Limb (tissue), 2 donors: ENCODE results near the gene SP9.
"Not testable (repeated sequence)": the region's sequence is repeated elsewhere in the genome, so short reads cannot be mapped to it uniquely, and the experiment has no call there.

ENCODE experiments used
- DNase-seq, 2 donors: peaks; one replicate each; pipeline ENCODE4 v3.0.0-alpha.2; 2016; ENCODE audit errors: extremely low spot score in 2 of 2

SP9 gene

DNA sequence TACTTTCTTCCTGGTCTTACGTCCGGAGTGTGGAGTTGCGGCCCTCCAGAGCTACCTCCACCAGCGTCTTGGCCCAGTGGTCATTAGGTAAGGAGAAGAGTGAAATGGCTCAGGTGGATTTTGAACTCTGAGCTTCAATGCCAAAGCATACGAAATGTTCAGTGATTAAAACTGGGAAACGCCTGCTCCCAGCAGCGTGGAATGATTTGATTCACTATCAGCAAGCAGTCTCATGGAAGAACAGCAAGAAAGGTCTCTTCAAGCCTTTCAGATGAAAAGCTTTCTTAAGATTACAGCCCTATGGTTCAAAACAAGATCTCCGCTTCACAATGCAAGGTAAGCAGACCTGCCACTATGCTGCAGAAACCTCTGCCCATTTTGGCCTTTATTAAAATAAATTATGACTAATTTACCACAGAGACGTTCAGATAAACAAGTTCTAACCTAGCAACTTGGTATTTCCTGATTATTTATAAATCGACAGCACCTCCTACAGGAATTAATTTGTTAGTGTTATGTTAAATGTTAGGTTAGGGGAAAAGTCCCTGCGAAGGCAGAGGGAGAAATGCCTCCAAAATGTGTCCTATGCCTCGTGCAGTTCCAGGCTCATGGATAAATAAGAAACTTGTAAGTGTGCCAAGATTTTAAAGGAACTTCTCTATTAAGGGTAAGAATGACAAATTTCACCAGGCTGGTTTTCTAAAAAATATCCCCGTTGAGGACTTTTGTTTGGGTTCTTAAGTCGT is 10.1 kb downstream of the SP9 start:
- peak in 1 of 2 donors; percentile 37 for DNase-seq

DNA sequence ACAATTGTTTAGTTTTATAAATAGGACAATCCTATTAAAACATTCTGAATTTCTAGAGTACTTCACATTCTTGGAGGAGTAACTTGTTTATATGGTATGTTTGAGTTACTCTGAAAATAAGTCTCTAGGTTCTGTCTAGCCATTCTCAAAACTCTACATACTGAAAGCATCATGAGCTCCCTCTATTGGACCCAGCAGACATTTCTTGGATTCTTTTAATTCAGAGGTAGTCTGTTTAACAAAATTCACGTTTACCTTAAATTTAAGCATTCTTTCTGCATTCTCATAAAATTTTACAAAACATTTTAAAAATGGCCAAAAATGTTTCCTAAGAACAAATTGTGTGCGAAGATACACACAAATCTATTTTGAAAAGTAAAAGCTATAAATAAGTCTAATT is 15.3 kb downstream of the SP9 start:
- no peak for DNase-seq

DNA sequence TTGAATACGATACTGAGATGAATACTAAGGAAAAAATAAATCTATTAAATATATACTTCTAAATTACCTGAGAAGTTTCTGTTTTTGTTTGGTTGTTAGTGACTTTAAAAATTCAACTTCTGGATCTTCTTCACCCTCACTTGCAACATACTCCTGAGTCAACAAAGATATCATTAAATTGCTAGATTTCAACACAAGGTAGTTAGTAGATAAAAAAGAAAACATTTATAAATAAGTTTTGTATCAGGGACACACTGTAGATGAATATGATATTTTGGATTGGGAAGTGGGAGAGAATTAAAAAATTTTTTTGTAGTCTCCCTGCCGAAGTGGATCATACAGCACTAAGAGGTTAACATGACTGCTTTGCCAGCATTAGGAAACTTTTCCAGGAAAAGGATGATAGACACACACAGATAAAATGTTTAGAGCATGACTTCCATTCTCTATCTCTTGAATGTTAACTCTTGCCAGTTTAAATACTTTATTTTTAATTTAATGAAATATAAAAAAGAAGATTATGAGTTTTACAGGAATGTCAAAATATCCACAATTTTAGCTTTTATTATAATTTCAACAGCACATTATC is 15.9 kb downstream of the SP9 start:
- no peak for DNase-seq

DNA sequence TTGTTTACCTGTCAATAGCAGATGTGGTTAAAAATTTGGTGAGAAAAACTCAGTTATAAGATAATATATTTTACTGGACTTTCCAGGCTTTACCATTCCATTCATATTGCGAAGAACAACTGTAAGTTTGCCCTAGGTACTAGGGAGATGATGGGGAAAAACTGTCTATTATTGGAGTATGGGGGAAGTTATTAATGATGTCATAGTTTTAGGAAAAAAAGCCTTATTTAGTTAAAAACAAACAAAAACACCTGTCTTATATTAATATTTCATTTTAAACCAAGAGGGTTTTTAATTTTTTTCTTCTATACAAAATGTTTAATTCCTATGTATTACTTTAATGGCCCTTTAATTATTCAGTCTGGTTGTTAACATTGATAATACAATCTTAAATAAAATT is 18.2 kb downstream of the SP9 start:
- no peak for DNase-seq

DNA sequence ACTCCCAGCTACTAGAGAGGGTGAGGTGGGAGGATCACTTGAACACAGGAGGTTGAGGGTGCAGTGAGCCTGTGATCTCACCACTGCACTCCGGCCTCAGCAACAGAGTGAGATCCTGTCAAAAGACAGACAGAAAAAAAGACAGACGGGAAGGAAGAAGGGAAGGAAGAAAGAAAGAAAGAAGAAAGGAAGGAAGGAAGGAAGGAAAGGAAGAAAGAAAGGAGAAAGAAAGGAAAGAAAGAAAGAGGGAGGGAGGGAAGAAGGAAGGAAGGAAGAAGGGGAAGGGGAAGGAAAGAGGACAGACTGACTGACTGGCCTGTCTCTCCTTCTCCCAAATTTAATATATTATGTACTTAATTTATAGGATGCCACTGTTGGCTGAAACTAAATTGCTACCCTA is 21.6 kb downstream of the SP9 start:
- DNase-seq: no peak

DNA sequence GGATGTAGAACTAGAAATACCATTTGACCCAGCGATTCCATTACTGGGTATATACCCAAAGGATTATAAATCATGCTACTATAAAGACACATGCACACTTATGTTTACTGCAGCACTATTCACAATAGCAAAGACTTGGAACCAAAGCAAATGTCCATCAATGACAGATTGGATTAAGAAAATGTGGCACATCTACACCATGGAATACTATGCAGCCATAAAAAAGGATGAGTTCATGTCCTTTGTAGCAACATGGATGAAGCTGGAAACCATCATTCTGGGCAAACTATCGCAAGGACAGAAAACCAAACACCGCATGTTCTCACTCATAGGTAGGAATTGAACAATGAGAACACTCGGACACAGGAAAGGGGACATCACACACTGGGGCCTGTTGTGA is 24.9 kb downstream of the SP9 start:
- DNase-seq: not testable (repeated sequence)

DNA sequence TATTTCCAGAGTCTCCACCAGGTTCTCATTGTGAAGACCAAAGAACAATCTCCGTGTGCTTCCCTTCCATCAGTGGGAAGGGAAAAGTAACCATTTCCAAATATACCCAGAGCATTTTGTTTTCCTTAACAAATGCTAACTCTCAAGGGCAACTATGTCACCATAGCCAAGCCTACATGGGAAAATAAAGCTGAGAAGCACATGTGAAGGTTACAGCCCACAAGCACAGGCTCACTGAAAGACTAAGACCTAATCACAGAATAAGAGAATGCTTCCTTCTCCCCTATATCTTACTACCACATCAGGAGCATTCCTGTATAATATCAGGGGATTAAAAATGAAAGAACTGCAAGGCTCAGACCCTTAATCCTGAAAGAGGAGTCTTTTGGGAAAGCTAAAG is 28.2 kb downstream of the SP9 start:
- DNase-seq: no peak

DNA sequence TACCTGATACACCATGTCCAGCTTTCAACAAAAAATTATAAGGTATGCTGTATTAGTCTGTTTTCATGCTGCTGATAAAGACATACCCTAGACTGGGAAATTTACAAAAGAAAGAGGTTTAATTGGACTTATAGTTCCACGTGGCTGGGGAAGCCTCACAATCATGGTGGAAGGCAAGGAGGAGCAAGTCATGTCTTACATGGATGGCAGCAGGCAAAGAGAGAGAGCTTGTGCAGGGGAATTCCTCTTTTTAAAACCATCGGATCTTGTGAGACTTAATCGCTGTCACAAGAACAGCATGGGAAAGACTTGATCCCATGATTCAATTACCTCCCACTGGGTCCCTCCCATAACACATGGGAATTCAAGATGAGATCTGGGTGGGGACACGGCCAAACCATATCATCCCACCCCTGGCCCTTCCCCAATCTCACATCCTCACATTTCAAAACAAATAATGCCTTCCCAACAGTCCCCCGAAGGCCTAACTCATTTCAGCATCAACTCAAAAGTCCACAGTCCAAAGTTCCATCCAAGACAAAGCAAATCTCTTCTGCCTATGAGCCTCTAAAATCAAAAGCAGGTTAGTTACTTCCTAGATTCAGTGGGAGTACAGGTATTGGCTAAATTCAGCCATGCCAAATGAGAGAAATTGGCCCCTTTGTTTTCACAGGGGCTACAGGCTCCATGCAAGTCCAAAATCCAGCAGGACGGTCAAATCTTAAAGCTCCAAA is 28.9 kb downstream of the SP9 start:
- DNase-seq: not testable (repeated sequence)

DNA sequence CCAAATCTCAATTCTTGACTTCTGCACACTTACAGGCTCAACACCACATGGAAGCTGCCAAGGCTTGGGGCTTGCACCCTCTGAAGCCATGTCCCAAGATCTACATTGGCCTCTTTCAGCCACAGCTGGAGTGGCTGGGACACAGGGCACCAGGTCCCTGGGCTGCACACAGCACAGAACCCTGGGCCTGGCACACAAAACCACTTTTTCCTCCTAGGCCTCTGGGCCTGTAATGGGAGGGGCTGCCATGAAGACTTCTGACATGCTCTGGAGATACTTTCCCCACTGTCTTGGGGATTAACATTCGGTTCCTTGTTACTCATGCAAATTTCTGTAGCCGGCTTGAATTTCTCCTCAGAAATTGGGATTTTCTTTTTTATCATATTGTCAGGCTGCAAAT is 29.9 kb downstream of the SP9 start:
- no peak for DNase-seq

DNA sequence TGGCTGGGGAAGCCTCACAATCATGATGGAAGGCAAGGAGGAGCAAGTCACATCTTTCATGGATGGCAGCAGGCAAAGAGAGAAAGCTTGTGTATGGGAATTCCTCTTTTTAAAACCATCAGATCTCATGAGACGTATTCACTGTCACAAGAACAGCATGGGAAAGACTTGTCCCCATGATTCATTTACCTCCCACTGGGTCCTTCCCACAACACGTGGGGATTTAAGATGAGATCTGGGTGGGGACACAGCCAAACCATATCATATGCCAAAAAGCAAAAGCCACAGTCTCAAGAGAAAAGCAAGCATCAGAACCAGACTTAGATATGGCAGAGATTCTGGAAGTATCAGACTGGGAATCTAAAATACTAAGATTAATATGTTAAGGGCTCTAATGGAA is 30.8 kb downstream of the SP9 start:
- DNase-seq: no peak

DNA sequence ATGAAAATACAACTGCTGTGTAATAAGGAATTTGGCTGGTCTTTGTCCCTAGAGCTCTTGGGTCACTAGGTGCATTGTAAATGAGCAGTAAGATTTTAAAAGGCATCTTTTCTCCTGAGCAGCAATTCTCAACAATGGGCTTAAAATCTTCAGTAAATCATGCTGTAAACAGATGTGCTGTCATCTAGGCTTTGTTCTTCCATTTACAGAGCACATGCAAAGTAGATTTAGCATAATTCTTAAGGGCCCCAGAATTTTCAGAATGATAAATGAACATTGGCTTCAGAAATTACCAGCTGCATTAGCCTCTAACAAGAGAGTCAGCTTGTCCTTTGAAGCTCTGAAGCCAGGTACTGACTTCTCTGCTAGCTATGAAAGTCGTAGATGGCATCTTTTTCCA is 33.9 kb downstream of the SP9 start:
- no peak for DNase-seq

DNA sequence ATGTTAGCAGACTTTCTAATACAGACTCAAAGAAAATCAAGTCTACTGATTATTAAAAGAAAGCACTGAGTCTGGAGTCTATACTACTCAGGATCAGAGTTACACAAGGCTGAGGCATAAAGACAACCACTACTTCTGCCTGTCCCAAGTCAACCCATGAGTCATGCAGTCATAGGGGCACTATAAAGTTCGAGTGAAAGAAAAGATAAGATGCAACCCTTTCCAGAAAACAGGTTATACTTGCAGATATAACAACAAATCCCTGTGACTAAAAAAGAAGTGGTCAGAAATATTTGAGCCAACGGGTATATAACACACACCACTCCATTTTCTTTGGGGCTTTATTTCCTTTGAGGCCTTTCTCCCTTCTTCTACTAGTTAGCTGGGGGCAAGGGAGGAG is 42.2 kb downstream of the SP9 start:
- DNase-seq: no peak

DNA sequence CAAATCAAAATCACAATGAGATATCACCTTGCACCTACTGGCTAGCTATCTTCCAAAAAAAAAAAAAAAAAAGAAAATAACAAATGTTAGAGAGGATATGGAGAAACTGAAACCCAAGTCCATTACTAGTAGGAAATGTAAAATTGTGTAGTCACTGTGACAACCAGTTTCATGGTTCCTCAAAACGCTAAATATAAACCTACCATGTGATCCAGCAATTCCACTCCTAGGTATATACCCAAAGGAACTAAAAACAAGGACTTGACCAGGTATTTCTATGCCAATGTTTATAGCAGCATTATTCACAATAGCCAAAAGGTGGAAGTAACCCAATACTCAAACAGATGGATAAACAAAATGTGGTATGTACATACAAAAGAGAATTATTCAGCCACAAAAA is 49.0 kb downstream of the SP9 start:
- DNase-seq: no peak

DNA sequence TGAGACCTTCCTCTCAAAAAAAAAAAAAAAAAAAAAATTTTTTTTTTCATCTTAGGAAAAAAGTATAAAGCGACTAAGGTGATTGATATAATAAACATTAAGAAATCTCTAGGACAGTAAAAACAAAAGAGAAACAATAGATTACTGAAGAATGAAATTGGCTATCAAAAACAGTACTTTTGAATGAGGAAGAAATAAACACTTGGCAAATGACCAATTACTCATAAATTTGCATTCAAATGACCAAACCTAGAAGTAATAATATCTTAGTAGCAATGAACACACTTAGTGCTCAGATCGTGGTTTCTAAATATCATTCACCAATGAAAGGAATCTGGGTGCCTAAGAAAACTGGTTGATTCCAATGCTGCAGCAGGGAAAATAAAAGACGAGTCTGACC is 50.4 kb downstream of the SP9 start:
- DNase-seq: no peak
